ENCODE results near the gene WDR90. TPM values are rescaled to one million over a fixed set of nuclear protein-coding genes. Genes with fewer than 3 reads are reported as not detected.

WDR90 gene
- total RNA-seq, 4 donors from 2014 or later = 23.0 to 166 (median 90.2) TPM

DNA sequence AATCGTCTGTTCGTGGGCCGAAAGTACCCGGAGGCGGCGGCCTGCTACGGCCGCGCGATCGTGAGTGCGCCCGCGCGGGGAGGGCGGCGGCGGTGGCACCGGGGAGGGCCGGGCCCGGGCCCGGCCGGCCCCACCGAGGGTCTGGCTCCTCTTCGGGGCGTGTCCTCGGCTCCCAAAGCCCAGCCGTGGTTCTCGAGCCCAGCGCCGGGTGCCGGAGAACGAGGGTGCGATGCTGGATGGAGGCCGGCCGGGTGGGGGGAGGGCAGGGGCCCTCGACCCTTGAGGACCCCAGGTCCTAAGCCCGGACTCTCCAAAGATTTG is 31.4 kb downstream of the WDR90 start:
- Histone ChIP-seq H3K36me3 (peaks cover 0 to 9% (median 0%) of the 10 kb centered on the region in 4 donors), H3K27ac (peak overlapping the region; percentile 91 to 96 (median 95)), H3K27me3 (no peaks in the 10 kb centered on the region), H3K4me1 (peaks cover 42 to 80% (median 64%) of the 10 kb centered on the region in 4 donors), H3K4me3 (peak overlapping the region; percentile 69 to 86 (median 79)), H3K9me3 (no peaks in the 10 kb centered on the region)
- 1% methylated on average over 27 of the region's 38 CpGs; no CpG with 5 or more reads in 1 of the 2 donors for WGBS, 2 donors (ENCODE audit: low coverage in 1 of 2)
- intact Hi-C loops (cut with DNase I; ENCODE audit: low total_unique reads) = no loop called here
- no peak for DNase-seq
- in situ Hi-C loops (cut with MboI; ENCODE audit: low pct_ligation_motif_present in 1 of 4, low pct_unique_long_range_greater_than_20kb in 1 of 4, low sequenced_read_pairs in 3 of 4) = no loop called here
- TF ChIP-seq POLR2AphosphoS5 (IDR thresholded peaks at IDR 0.05) = no peak
- TF ChIP-seq EP300 (IDR thresholded peaks at IDR 0.05; ENCODE audit: low read depth) = no peak
- TF ChIP-seq, protein P1, sequence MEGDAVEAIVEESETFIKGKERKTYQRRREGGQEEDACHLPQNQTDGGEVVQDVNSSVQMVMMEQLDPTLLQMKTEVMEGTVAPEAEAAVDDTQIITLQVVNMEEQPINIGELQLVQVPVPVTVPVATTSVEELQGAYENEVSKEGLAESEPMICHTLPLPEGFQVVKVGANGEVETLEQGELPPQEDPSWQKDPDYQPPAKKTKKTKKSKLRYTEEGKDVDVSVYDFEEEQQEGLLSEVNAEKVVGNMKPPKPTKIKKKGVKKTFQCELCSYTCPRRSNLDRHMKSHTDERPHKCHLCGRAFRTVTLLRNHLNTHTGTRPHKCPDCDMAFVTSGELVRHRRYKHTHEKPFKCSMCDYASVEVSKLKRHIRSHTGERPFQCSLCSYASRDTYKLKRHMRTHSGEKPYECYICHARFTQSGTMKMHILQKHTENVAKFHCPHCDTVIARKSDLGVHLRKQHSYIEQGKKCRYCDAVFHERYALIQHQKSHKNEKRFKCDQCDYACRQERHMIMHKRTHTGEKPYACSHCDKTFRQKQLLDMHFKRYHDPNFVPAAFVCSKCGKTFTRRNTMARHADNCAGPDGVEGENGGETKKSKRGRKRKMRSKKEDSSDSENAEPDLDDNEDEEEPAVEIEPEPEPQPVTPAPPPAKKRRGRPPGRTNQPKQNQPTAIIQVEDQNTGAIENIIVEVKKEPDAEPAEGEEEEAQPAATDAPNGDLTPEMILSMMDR (IDR thresholded peaks at IDR 0.05) = no peak

DNA sequence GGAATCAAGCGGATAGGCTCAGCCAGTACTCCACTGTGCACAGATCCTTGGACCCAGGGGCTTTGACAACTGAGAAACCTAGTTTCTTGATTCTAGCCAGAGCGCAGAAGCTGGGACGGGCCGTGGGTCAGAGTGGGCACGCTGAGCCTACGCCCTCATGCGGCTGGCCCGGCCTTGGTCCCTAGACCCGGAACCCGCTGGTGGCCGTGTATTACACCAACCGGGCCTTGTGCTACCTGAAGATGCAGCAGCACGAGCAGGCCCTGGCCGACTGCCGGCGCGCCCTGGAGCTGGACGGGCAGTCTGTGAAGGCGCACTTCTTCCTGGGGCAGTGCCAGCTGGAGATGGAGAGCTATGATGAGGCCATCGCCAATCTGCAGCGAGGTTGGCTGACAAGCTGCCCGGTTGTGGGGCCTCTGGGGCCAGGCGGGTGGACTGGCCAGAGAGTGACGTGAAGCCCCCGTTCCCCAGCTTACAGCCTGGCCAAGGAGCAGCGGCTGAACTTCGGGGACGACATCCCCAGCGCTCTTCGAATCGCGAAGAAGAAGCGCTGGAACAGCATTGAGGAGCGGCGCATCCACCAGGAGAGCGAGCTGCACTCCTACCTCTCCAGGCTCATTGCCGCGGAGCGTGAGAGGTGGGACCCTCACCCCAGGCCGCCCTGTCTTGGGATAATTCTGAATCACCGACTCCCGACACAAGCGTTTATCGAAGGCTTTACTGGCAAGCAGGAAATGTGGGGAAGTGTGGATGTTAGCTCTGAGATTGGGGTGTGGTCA is 32.0 kb downstream of the WDR90 start:
- H3K27ac ChIP-seq = peak overlapping the region; percentile 91 to 96 (median 95)
- in situ Hi-C loops (cut with MboI; ENCODE audit: low pct_ligation_motif_present in 1 of 4, low pct_unique_long_range_greater_than_20kb in 1 of 4, low sequenced_read_pairs in 3 of 4) = no loop called here
- DNase-seq = peak; percentile 56
- 48% methylated on average over 39 of the region's 44 CpGs; no CpG with 5 or more reads in 1 of the 2 donors for WGBS, 2 donors (ENCODE audit: low coverage in 1 of 2)
- TF ChIP-seq EP300 (IDR thresholded peaks at IDR 0.05; ENCODE audit: low read depth) = no peak
- TF ChIP-seq, protein P1 (IDR thresholded peaks at IDR 0.05) = peak in 1 of 5 experiments; percentile 8
- no peak for TF ChIP-seq POLR2A (IDR thresholded peaks at IDR 0.05)
- TF ChIP-seq POLR2AphosphoS5 (IDR thresholded peaks at IDR 0.05) = peak in 1 of 3 donors; percentile 8
- peak overlapping the region; percentile 69 to 86 (median 79) for H3K4me3 ChIP-seq
- H3K9me3 ChIP-seq = no peaks in the 10 kb centered on the region
- H3K4me1 ChIP-seq = peaks cover 40 to 75% (median 61%) of the 10 kb centered on the region in 4 donors
- intact Hi-C loops (cut with DNase I; ENCODE audit: low total_unique reads) = no loop called here
- H3K27me3 ChIP-seq = no peaks in the 10 kb centered on the region
- peaks cover 0 to 9% (median 0%) of the 10 kb centered on the region in 4 donors for H3K36me3 ChIP-seq

DNA sequence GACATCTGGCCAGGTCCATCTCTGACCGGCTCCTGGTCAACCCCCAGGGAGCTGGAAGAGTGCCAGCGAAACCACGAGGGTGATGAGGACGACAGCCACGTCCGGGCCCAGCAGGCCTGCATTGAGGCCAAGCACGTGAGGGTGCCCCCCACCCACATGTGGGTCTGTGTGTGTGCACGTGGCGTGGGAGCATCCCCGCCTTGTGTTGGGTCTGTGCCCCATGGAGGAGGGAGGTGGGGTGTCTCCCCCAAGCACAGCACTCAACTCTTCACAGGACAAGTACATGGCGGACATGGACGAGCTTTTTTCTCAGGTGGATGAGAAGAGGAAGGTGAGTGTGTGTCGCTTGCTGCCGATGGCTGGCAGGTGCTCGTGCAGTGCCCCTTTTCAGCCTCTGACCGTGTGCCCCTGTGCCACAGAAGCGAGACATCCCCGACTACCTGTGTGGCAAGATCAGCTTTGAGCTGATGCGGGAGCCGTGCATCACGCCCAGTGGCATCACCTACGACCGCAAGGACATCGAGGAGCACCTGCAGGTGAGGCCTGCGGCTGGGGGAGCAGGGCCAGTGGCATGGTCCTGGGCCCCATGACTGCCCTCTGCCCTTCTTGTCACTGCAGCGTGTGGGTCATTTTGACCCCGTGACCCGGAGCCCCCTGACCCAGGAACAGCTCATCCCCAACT is 32.7 kb downstream of the WDR90 start:
- no peak overlapping the region for H3K4me3 ChIP-seq
- H3K36me3 ChIP-seq = peaks cover 0 to 9% (median 0%) of the 10 kb centered on the region in 4 donors
- H3K4me1 ChIP-seq = peaks cover 34 to 67% (median 53%) of the 10 kb centered on the region in 4 donors
- no peak overlapping the region for H3K27ac ChIP-seq
- no peaks in the 10 kb centered on the region for H3K27me3 ChIP-seq
- H3K9me3 ChIP-seq = no peaks in the 10 kb centered on the region
- in situ Hi-C loops (cut with MboI; ENCODE audit: low pct_ligation_motif_present in 1 of 4, low pct_unique_long_range_greater_than_20kb in 1 of 4, low sequenced_read_pairs in 3 of 4) (no loop called here), intact Hi-C loops (cut with DNase I; ENCODE audit: low total_unique reads) (no loop called here)
- 77% methylated on average over 28 of the region's 28 CpGs; no CpG with 5 or more reads in 1 of the 2 donors for WGBS, 2 donors (ENCODE audit: low coverage in 1 of 2)
- TF ChIP-seq, protein P1 (IDR thresholded peaks at IDR 0.05) = no peak
- TF ChIP-seq EP300 (IDR thresholded peaks at IDR 0.05; ENCODE audit: low read depth) = no peak
- no peak for TF ChIP-seq POLR2AphosphoS5 (IDR thresholded peaks at IDR 0.05)
- no peak for TF ChIP-seq POLR2A (IDR thresholded peaks at IDR 0.05)
- DNase-seq = no peak

Measured in transverse colon (tissue), 4 donors.